Measurements from ENCODE around the gene ZNF319. TPM values are rescaled to one million over a fixed set of nuclear protein-coding genes. Genes with fewer than 3 reads are reported as not detected.

ZNF319 gene
- total and polyA plus RNA-seq, 2 donors from 2014 or later: 2.9 to 10.9 TPM

DNA sequence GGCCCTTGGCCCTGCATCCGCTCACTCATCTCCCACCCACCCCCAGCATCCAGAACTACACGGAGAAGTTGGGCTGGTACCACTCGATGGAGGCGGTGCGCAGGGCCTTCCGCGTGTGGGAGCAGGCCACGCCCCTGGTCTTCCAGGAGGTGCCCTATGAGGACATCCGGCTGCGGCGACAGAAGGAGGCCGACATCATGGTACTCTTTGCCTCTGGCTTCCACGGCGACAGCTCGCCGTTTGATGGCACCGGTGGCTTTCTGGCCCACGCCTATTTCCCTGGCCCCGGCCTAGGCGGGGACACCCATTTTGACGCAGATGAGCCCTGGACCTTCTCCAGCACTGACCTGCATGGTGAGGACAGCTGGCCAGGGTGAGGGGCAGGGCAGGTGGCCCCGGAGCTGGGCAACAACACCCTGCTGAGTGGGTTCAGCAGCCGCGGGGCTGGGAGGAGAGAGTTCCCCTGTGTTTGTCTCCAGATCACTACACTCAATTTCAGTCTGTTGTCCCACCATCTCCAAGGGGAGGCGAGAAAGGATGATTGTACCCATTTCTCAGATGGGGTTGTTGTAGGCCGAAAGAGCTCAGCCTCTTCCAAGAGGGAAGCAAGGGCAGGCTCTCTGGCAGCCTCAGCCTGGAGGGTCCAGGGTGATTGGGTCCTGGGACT lies 39.5 kb upstream of the ZNF319 start:
- DNase-seq (no peak), FAIRE-seq (no peak)
- no peak overlapping the region for H3K4me3 ChIP-seq (ENCODE audit: low read length in 3 of 3)
- H3K36me3 ChIP-seq (ENCODE audit: control insufficient read depth in 2 of 3, insufficient read depth in 3 of 3, low read length in 3 of 3): peaks cover 0 to 28% (median 24%) of the 10 kb centered on the region in 3 donors
- no peaks in the 10 kb centered on the region for H3K4me1 ChIP-seq (ENCODE audit: control insufficient read depth in 2 of 3, insufficient read depth in 2 of 3, low read depth in 1 of 3, low read length in 3 of 3)
- no peak overlapping the region for H3K9ac ChIP-seq (ENCODE audit: low read length in 3 of 3)
- no peak overlapping the region for H3K27ac ChIP-seq (ENCODE audit: low read depth in 2 of 2, low read length in 2 of 2)
- H3K27me3 ChIP-seq (ENCODE audit: control insufficient read depth, insufficient read depth, low read length): no peaks in the 10 kb centered on the region
- H3K9me3 ChIP-seq (ENCODE audit: control insufficient read depth in 2 of 3, insufficient read depth in 1 of 3, low read length in 3 of 3): no peaks in the 10 kb centered on the region
- intact Hi-C loops (cut with DNase I): no loop called here
- TF ChIP-seq, protein P1, sequence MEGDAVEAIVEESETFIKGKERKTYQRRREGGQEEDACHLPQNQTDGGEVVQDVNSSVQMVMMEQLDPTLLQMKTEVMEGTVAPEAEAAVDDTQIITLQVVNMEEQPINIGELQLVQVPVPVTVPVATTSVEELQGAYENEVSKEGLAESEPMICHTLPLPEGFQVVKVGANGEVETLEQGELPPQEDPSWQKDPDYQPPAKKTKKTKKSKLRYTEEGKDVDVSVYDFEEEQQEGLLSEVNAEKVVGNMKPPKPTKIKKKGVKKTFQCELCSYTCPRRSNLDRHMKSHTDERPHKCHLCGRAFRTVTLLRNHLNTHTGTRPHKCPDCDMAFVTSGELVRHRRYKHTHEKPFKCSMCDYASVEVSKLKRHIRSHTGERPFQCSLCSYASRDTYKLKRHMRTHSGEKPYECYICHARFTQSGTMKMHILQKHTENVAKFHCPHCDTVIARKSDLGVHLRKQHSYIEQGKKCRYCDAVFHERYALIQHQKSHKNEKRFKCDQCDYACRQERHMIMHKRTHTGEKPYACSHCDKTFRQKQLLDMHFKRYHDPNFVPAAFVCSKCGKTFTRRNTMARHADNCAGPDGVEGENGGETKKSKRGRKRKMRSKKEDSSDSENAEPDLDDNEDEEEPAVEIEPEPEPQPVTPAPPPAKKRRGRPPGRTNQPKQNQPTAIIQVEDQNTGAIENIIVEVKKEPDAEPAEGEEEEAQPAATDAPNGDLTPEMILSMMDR (IDR thresholded peaks at IDR 0.05; ENCODE audit: borderline replicate concordance, extremely low read depth, insufficient read depth): no peak

DNA sequence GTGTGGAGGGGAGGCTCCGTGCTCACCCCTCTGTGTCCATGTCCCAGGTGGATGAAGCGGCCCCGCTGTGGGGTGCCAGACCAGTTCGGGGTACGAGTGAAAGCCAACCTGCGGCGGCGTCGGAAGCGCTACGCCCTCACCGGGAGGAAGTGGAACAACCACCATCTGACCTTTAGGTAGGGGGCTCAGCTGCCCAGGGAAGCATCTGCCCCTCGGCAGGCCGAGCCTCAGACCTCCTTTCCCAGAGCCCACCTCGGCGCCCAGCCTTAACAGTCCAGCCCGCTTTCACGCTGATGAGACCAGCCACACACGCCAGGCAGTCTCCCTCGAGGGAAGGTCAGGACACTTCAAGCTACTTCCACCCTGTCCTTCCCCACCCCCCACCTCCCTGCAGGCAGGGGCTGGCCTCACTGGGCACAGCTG lies 37.8 kb upstream of the ZNF319 start:
- no peak for DNase-seq

DNA sequence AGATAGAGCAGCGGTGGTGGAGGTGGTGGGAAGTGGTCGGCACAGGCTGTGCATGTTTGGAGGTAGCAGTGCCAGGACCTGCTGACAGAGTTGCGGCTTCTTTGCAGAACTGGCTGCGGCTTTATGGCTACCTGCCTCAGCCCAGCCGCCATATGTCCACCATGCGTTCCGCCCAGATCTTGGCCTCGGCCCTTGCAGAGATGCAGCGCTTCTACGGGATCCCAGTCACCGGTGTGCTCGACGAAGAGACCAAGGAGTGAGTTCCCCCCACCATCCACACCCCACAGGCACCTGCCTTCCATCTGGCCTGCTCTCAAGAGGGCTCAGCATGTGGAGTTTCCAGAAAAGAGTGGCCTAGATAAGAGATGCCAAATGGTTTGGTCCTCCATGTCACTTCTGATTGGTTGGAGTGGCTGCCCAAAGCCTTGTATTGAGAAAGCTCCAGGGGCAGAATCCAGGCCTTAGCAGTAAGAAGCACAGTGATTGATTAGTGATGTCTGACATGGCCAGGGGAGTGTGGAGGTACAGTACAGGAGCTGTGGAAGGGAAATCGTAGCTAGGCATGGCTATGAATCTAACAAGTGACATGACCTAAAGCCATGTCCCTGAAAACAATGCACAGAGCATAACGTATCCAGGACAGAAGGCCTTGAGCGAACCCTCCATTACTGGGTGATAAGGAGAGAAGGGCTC lies 37.0 kb upstream of the ZNF319 start:
- TF ChIP-seq, protein P1 (IDR thresholded peaks at IDR 0.05; ENCODE audit: borderline replicate concordance, extremely low read depth, insufficient read depth): no peak
- FAIRE-seq: no peak
- H3K27ac ChIP-seq (ENCODE audit: low read depth in 2 of 2, low read length in 2 of 2): no peak overlapping the region

More for the DNA sequence above, 37.8 kb upstream of the ZNF319 start:
- Histone ChIP-seq H3K9ac (ENCODE audit: low read length in 3 of 3) (no peak overlapping the region), H3K4me1 (ENCODE audit: control insufficient read depth in 2 of 3, insufficient read depth in 2 of 3, low read depth in 1 of 3, low read length in 3 of 3) (peaks cover 0 to 1% (median 0%) of the 10 kb centered on the region in 3 donors), H3K36me3 (ENCODE audit: control insufficient read depth in 2 of 3, insufficient read depth in 3 of 3, low read length in 3 of 3) (peaks cover 0 to 18% (median 16%) of the 10 kb centered on the region in 3 donors), H3K4me3 (ENCODE audit: low read length in 3 of 3) (no peak overlapping the region), H3K27me3 (ENCODE audit: control insufficient read depth, insufficient read depth, low read length) (no peaks in the 10 kb centered on the region), H3K27ac (ENCODE audit: low read depth in 2 of 2, low read length in 2 of 2) (no peak overlapping the region), H3K9me3 (ENCODE audit: control insufficient read depth in 2 of 3, insufficient read depth in 1 of 3, low read length in 3 of 3) (no peaks in the 10 kb centered on the region)
- intact Hi-C loops (cut with DNase I): no loop called here
- TF ChIP-seq, protein P1 (IDR thresholded peaks at IDR 0.05; ENCODE audit: borderline replicate concordance, extremely low read depth, insufficient read depth): no peak
- FAIRE-seq: no peak

More for the DNA sequence above, 37.0 kb upstream of the ZNF319 start:
- peaks cover 0 to 17% (median 14%) of the 10 kb centered on the region in 3 donors for H3K36me3 ChIP-seq (ENCODE audit: control insufficient read depth in 2 of 3, insufficient read depth in 3 of 3, low read length in 3 of 3)
- no peaks in the 10 kb centered on the region for H3K27me3 ChIP-seq (ENCODE audit: control insufficient read depth, insufficient read depth, low read length)
- H3K4me1 ChIP-seq (ENCODE audit: control insufficient read depth in 2 of 3, insufficient read depth in 2 of 3, low read depth in 1 of 3, low read length in 3 of 3): peaks cover 0 to 4% (median 0%) of the 10 kb centered on the region in 3 donors
- H3K9me3 ChIP-seq (ENCODE audit: control insufficient read depth in 2 of 3, insufficient read depth in 1 of 3, low read length in 3 of 3): no peaks in the 10 kb centered on the region
- H3K9ac ChIP-seq (ENCODE audit: low read length in 3 of 3): no peak overlapping the region
- DNase-seq: no peak
- intact Hi-C loops (cut with DNase I): no loop called here
- H3K4me3 ChIP-seq (ENCODE audit: low read length in 3 of 3): no peak overlapping the region
